ENCODE measurements around the gene HERC6. TPM values are rescaled to one million over a fixed set of nuclear protein-coding genes. Genes with fewer than 3 reads are reported as not detected.
A peak's percentile ranks its signal among the peaks of the same experiment; 100 is the strongest.
"Not testable (repeated sequence)": the region's sequence is repeated elsewhere in the genome, so short reads cannot be mapped to it uniquely, and the experiment has no call there.

The HERC6 gene
- total RNA-seq: 10 to 100 TPM in 1 of 2 donors, 1 to 10 TPM in 1; 4.0 to 12.4 TPM

- no peaks in the 10 kb centered on the region for H3K36me3 ChIP-seq
- peak; percentile 84 for DNase-seq (ENCODE audit: low spot score)
- peaks cover 0 to 5% of the 10 kb centered on the region in 2 donors for H3K4me1 ChIP-seq
These were observed at the start of gene HERC6 for GRCh38 chr4:88378691-88379559. TSS of gene HERC6 (plus strand) at chr4:88378852. CDS start at chr4:88378922, 70 bp downstream.

GRCh38 chr4:88333741-88334405 lies 44.8 kb upstream of the HERC6 start:
- H3K27ac ChIP-seq: no peak overlapping the region
- no peak for DNase-seq (ENCODE audit: low spot score)
- TF ChIP-seq CTCF (IDR thresholded peaks at IDR 0.05): no peak

More at GRCh38 chr4:88378691-88379559, at the start of gene HERC6:
- H3K27ac ChIP-seq: peak within 1 kb of the TSS; percentile 88 to 95
- peak; percentile 71 to 89 for TF ChIP-seq CTCF (IDR thresholded peaks at IDR 0.05)
- H3K27me3 ChIP-seq: no peaks in the 10 kb centered on the region
- no peaks in the 10 kb centered on the region for H3K9me3 ChIP-seq
- H3K4me3 ChIP-seq: peak within 1 kb of the TSS; percentile 88 to 98

GRCh38 chr4:88335092-88335665 lies 43.5 kb upstream of the HERC6 start:
- Histone ChIP-seq H3K36me3 (no peaks in the 10 kb centered on the region), H3K4me1 (peaks cover 0 to 3% of the 10 kb centered on the region in 2 donors), H3K4me3 (no peak overlapping the region), H3K27ac (no peak overlapping the region), H3K27me3 (no peaks in the 10 kb centered on the region), H3K9me3 (no peaks in the 10 kb centered on the region)
- no peak for DNase-seq (ENCODE audit: low spot score)
- TF ChIP-seq CTCF (IDR thresholded peaks at IDR 0.05): no peak

More at GRCh38 chr4:88333741-88334405, 44.8 kb upstream of the HERC6 start:
- H3K9me3 ChIP-seq: no peaks in the 10 kb centered on the region
- H3K4me3 ChIP-seq: no peak overlapping the region
- H3K27me3 ChIP-seq: no peaks in the 10 kb centered on the region
- no peaks in the 10 kb centered on the region for H3K4me1 ChIP-seq
- no peaks in the 10 kb centered on the region for H3K36me3 ChIP-seq

- DNase-seq (ENCODE audit: low spot score): peak; percentile 61
- Histone ChIP-seq H3K9me3 (no peaks in the 10 kb centered on the region), H3K4me3 (no peak overlapping the region), H3K27ac (peak overlapping the region; percentile 80 to 86), H3K4me1 (peaks cover 0 to 14% of the 10 kb centered on the region in 2 donors), H3K27me3 (no peaks in the 10 kb centered on the region), H3K36me3 (no peaks in the 10 kb centered on the region)
- TF ChIP-seq CTCF (IDR thresholded peaks at IDR 0.05): no peak
These were observed 37.1 kb upstream of the HERC6 start for GRCh38 chr4:88341227-88342192.

- not testable (repeated sequence) for DNase-seq (ENCODE audit: low spot score); H3K36me3 ChIP-seq; H3K4me3 ChIP-seq; H3K9me3 ChIP-seq; H3K27me3 ChIP-seq; H3K4me1 ChIP-seq; H3K27ac ChIP-seq
These were observed 31.8 kb upstream of the HERC6 start for GRCh38 chr4:88346902-88347301.

- H3K27ac ChIP-seq; H3K9me3 ChIP-seq; H3K27me3 ChIP-seq; H3K4me1 ChIP-seq; H3K36me3 ChIP-seq; H3K4me3 ChIP-seq; DNase-seq (ENCODE audit: low spot score): not testable (repeated sequence)
These were observed 29.9 kb upstream of the HERC6 start for GRCh38 chr4:88348761-88349160.
